RWPE1 (cell line): ENCODE results near the gene ACBD6.

Experiments used
- CTCF ChIA-PET: fragments of 350-600 bp; sonication (Branson Sonifier 250); formaldehyde crosslinking; extraction: SDS; loops from one replicate; lab custom pipeline; 2021; lab: Yijun Ruan, JAX
- POLR2A ChIA-PET: fragments of 400-600 bp; formaldehyde crosslinking; extraction: SDS; loops from one replicate; lab custom pipeline; 2020; ENCODE audit warnings: antibody characterized with exemption; ENCODE audit not compliant: low non-redundant PET; lab: Yijun Ruan, JAX
- DNase-seq: peaks from one replicate; pipeline ENCODE4 v3.0.0; 2012; ENCODE audit warnings: low spot score
- H3K27ac ChIP-seq: fragments of 450-650 bp; 2 replicates; pipeline ENCODE4 v1.5.1; 2017
- TF ChIP-seq, protein P1 (sequence below): fragments of 450-650 bp; conservative IDR thresholded peaks from 2 replicates; pipeline ENCODE4 v1.5.1; 2017; ENCODE audit warnings: low read depth, mild to moderate bottlenecking

ACBD6 gene

DNA sequence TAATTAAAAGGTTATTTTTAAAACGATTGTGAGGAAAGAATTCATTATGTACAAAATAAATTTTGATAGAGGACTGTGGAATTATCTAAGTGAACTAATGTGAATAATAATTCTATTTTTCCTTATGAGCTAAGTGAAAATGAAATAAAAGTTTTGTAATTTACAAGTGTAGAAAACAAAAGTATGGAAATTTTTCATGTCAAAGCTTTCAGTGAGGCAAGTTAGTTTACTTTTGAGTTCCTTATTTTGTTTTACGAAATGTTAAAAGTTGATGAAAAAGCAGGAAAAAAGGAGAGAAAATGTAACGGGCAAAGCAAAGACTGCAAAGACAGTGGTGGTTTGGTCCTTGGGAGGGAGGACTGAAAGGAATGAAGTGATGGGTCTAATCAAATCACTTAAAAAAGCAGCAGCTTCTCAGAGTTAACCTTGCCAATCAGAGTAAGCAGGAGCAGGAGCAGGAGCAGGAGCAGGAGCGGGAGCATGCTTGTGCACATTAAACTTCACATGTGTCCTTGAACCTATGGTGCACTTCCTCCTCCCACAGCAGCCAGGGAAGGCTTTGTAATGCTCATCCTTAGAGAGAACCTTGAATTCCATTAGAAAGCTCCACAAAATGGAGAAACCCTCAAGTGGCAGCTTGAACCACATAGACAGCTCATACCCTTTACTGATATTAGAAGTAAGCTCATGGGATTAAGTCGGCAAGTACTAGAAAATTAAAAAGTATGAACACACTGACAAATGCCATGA is 139.0 kb downstream of the ACBD6 start:
- no peak overlapping the region for H3K27ac ChIP-seq
- no peak for DNase-seq
- ChIA-PET POLR2A (no interaction called here), CTCF (interaction anchor here (0.6 kb wide), 1 partner anchor 1739 kb away, joined by 3 read pairs; no protein-coding TSS in a partner anchor)
- TF ChIP-seq, protein P1, sequence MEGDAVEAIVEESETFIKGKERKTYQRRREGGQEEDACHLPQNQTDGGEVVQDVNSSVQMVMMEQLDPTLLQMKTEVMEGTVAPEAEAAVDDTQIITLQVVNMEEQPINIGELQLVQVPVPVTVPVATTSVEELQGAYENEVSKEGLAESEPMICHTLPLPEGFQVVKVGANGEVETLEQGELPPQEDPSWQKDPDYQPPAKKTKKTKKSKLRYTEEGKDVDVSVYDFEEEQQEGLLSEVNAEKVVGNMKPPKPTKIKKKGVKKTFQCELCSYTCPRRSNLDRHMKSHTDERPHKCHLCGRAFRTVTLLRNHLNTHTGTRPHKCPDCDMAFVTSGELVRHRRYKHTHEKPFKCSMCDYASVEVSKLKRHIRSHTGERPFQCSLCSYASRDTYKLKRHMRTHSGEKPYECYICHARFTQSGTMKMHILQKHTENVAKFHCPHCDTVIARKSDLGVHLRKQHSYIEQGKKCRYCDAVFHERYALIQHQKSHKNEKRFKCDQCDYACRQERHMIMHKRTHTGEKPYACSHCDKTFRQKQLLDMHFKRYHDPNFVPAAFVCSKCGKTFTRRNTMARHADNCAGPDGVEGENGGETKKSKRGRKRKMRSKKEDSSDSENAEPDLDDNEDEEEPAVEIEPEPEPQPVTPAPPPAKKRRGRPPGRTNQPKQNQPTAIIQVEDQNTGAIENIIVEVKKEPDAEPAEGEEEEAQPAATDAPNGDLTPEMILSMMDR = no peak

GRCh38 chr1:180360333-180361075 is 141.9 kb downstream of the ACBD6 start:
- TF ChIP-seq, protein P1 = no peak
- ChIA-PET CTCF (interaction anchor here (0.6 to 0.7 kb wide), 2 partner anchors 9 to 290 kb away, joined by 3 read pairs; no protein-coding TSS in a partner anchor), POLR2A (interaction anchor here (0.6 kb wide), 1 partner anchor 66 kb away, joined by 3 read pairs; no protein-coding TSS in a partner anchor)
- H3K27ac ChIP-seq = no peak overlapping the region
- DNase-seq = peak; percentile 48

- POLR2A ChIA-PET = no interaction called here
- CTCF ChIA-PET = no interaction called here
- DNase-seq = no peak
- no peak overlapping the region for H3K27ac ChIP-seq
- TF ChIP-seq, protein P1 = no peak
Measured at GRCh38 chr1:180358649-180359048, 143.7 kb downstream of the ACBD6 start.

DNA sequence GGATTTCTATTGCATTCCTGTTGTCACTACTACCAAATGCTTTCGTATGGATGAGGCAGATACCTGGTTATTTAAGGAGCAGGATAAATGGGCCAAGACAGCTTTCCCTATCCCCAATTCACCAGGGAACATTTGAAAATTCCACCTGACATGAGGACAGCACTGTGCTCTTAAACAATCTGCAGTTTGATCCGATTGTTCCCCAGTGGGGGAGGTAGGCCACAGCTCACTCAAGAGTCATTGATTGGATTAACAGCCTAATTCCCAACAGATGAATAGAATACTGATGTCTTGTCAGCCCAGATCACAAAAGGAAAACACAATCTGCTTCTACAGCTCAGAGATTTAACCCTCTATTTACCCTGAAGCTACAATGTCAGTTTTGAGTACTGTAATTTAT is 148.4 kb downstream of the ACBD6 start:
- H3K27ac ChIP-seq = no peak overlapping the region
- ChIA-PET POLR2A (no interaction called here), CTCF (no interaction called here)
- TF ChIP-seq, protein P1 = no peak
- DNase-seq = no peak

GRCh38 chr1:180352588-180352987 is 149.8 kb downstream of the ACBD6 start:
- CTCF ChIA-PET = interaction anchor here (0.6 to 0.7 kb wide), 2 partner anchors 13 to 1489 kb away, joined by 3 read pairs; no protein-coding TSS in a partner anchor
- POLR2A ChIA-PET = no interaction called here
- DNase-seq = no peak
- no peak overlapping the region for H3K27ac ChIP-seq
- TF ChIP-seq, protein P1 = no peak

GRCh38 chr1:180352021-180352420 is 150.4 kb downstream of the ACBD6 start:
- CTCF ChIA-PET = no interaction called here
- POLR2A ChIA-PET = no interaction called here
- H3K27ac ChIP-seq = no peak overlapping the region
- no peak for DNase-seq
- TF ChIP-seq, protein P1 = no peak
